ENCODE measurements around the gene FGF9. TPM values are rescaled to one million over a fixed set of nuclear protein-coding genes. Genes with fewer than 3 reads are reported as not detected.

Gene FGF9
- total RNA-seq: not detected in 2 replicates

GRCh38 chr13:21670883-21671619 is at the start of gene FGF9:
Gene FGF9 (plus strand): TSS chr13:21671073. CDS start chr13:21671913, 840 bp downstream.

Other genes starting within 250 kb of the FGF9 start
- 141 and 175 TPM in 2 replicates for gene ZDHHC20, start 211.8 kb upstream of the FGF9 start, total RNA-seq
- 53.7 and 61.8 TPM in 2 replicates for gene MICU2, start 66.9 kb upstream of the FGF9 start, total RNA-seq

Data from thoracic aorta endothelial cell (primary cell).